ENCODE results near the gene SCARB1. TPM values are rescaled to one million over a fixed set of nuclear protein-coding genes. Genes with fewer than 3 reads are reported as not detected.
A peak's percentile ranks its signal among the peaks of the same experiment; 100 is the strongest.

The SCARB1 gene
- total and polyA plus RNA-seq, 2 of the 13 experiments (the other 11 are each of a cell fraction or from before 2014, with no cell fraction given): 63.4 to 160 TPM

- TF ChIP-seq HMGXB4 (CRISPR knock-in tag; IDR thresholded peaks at IDR 0.05; ENCODE audit: borderline replicate concordance in 1 of 2, low read depth in 1 of 2): 0 out of 4 replicates have a peak, but pooled peaks of 1 of the 2 experiments have one; percentile 27
- TF ChIP-seq PRDM15 (CRISPR knock-in tag; IDR thresholded peaks at IDR 0.05): 0 out of 2 replicates have a peak, but pooled peaks have one; percentile 12
Observed at GRCh38 chr12:124910561-124911478, 47.2 kb upstream of the SCARB1 start (continued).
